ENCODE results near the gene NFATC2. TPM values are rescaled to one million over a fixed set of nuclear protein-coding genes. Genes with fewer than 3 reads are reported as not detected.

Gene NFATC2
- total RNA-seq, 1 experiment from 2014 or later: 0.34 TPM

DNA sequence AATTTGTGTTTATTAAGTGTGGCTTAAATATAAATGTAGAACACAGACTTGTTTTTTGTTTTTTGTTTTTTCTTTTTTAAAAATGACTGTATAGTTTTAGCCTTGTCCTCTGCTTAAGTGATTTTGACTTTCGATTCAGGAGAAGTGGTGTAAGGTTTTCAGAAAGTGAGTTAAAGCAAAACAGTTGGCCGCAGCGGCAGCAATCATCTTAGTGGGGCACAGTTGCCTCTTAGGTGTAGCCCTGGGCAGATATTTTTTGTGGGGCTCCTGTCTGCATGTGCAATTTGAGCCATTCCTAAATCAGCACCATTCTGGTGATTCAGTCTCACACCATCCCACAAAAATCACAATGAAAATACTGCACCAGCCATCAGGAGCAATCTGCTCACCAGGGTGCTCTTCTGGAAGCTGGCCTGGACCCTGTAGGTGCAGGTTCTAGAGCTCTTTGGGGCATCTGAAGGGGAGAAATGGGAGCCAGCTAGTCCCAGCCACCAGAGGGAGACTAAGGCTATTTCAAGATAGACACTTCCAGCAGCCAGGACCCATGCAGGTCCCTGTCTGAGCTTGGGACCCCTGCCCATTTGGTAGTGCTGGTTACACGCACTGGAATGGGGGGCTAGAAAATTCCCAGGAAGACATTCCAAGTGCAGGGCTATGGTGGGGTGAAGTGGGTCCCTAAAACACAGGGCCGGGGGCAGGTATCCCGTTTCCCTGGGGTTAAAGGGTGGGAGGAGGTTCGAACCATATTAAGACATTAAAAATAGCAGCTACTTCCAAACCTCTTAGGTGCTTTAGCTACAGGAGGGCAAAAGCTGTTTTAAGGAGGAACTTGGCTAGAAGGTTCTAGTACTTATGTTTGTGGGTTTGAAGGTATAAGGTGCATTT is 156.6 kb downstream of the NFATC2 start:
- DNase-seq (ENCODE audit: low read depth): peak; percentile 35
- in situ Hi-C loops (cut with HindIII; ENCODE audit: low pct_unique_long_range_greater_than_20kb, low sequenced_read_pairs): loop anchor here (10.0 kb wide), 1 partner anchor 209 kb away; no protein-coding TSS in a partner anchor

GRCh38 chr20:51384875-51385274 is 157.6 kb downstream of the NFATC2 start:
- DNase-seq (ENCODE audit: low read depth): no peak
- in situ Hi-C loops (cut with HindIII; ENCODE audit: low pct_unique_long_range_greater_than_20kb, low sequenced_read_pairs): loop anchor here (10.0 kb wide), 1 partner anchor 210 kb away; no protein-coding TSS in a partner anchor

GRCh38 chr20:51383891-51384510 is 158.5 kb downstream of the NFATC2 start:
- in situ Hi-C loops (cut with HindIII; ENCODE audit: low pct_unique_long_range_greater_than_20kb, low sequenced_read_pairs): loop anchor here (10.0 kb wide), 1 partner anchor 211 kb away; no protein-coding TSS in a partner anchor
- DNase-seq (ENCODE audit: low read depth): no peak

DNA sequence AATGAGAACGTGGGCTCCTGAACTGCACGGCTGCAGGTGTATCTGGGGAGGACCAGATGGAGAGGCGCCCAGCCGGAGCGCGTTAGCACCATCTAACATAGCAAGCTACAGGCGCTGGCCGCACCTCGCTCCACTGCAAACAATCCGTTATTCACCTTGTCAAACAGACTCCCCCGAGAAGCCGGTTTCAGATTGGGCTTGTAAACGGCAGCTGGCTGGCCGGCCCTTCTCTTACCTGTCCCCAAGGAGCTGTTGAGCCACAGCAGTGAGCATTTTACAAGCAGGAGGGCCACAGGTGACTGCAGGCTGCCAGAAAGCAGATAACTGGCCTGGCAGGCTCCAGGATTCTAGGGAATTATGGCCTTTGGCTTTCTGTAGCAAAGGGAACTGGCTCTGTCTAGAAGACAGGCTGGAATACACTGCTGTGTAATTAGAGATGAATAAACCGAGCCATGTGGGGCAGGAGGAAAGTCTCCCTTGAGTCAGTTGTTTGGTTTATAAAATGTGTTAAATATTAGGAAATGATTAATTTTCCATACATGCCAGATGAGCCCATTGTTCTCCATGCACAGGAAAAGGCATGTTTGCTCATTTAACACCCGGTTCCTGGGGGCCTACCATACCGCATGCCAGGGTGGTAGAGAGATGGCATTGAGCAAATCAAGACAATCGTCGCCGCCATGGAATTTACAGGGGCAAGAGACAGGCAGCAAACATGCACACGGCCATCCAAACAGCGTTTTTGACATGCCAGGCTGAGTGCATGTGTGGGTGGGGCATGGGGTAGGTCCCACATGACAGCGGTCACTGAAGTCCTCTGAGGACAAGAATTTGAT is 159.3 kb downstream of the NFATC2 start:
- no peak for DNase-seq (ENCODE audit: low read depth)
- in situ Hi-C loops (cut with HindIII; ENCODE audit: low pct_unique_long_range_greater_than_20kb, low sequenced_read_pairs): loop anchor here (10.0 kb wide), 1 partner anchor 212 kb away; no protein-coding TSS in a partner anchor

DNA sequence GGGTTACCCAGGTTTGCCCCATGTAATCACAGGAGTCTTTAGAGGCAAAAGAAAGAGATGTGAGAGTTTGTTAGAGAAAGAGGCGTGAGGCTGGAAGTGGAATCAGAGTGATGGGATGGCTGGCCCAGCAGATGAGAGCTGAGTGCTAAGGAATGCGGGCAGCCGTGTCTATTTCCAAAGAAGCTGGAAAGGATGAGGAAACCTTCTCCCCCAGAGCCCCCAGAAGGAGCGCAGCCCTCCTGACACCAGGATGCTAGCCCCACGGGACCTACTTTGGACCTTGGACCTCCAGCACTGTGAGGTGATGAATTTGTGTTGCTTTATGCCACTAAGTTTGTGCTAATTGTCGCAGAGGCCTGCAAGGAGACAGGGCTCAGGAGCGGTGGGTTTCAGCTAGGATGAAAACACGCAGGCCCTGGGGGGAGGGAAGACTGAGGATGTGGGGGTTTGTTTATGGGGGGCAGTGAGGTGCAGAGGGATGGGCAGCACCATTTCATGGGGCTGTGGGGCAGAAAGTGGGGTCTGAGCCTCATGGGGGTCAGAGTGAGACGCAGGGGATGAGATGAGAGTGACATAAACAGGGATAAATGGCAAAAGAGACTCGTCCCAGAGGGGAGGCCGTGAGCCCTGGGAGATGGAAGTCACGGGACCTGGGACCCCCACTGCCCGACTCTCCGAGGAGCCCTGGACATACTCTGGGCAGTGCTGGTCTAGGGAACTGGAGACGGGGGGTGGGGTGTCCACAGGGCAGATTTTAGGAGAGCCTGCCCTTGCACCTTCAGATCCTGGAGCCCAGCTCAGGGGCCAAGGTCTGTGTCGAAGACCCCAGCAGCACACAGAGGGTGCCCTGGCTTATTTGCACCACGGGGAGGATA is 160.2 kb downstream of the NFATC2 start:
- in situ Hi-C loops (cut with HindIII; ENCODE audit: low pct_unique_long_range_greater_than_20kb, low sequenced_read_pairs): loop anchor here (10.0 kb wide), 1 partner anchor 212 kb away; no protein-coding TSS in a partner anchor
- no peak for DNase-seq (ENCODE audit: low read depth)

DNA sequence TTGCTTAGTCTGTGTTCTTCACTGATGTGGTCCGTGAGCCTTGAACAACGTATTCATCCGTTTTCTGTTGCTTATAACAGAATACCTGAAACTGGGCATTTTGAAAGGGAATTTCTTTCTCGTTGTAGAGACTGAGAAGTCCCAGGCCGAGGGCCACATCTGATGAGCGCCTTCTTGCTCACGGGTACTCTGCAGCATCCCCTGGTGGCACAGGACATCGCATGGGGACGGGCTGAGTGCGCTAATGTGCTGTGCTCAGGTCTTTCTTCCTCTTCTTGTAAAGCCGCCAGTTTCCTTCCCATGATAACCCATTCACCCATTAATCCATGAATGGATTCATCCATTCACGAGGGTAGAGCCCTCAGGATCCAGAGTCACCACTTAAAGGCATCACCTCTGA is 161.0 kb downstream of the NFATC2 start:
- DNase-seq (ENCODE audit: low read depth): no peak
- in situ Hi-C loops (cut with HindIII; ENCODE audit: low pct_unique_long_range_greater_than_20kb, low sequenced_read_pairs): loop anchor here (10.0 kb wide), 1 partner anchor 213 kb away; no protein-coding TSS in a partner anchor

- DNase-seq (ENCODE audit: low read depth): no peak
- in situ Hi-C loops (cut with HindIII; ENCODE audit: low pct_unique_long_range_greater_than_20kb, low sequenced_read_pairs): loop anchor here (10.0 kb wide), 1 partner anchor 214 kb away; no protein-coding TSS in a partner anchor
These were observed 161.8 kb downstream of the NFATC2 start for GRCh38 chr20:51380401-51381385.

DNA sequence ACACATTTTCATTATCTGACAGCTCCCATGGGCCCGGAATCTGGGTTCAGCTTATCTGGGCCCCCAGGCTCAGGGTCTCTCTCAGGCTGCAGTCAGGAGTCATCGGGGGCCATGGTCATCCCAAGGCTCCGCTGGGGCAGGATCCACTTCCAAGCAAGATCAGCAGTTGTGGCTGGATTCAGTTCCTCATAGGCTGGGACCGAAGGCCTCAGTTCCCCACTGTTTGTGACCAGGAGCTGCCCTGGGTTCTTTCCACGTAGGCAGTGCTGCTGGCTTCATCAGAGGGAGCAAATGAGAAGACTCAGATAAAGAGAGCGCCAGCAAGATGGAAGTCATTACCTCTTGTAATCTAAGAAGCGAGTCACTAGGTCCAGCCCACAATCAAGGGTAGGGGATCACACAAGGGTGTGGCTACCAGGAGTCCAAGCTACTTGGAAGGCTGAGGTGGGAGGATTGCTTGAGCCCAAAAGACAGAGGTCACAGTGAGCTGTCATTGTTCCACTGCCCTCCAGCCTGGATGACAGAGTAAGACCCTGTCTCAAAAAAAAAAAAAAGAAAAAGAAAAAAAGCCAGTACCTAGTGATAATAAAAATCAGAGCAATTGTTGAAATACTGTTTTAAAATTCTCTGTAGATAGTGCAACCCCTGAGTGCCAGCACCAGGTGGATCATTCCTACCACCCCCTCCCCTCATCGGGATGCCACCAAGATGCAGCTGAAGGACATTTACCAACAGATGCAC is 162.7 kb downstream of the NFATC2 start:
- in situ Hi-C loops (cut with HindIII; ENCODE audit: low pct_unique_long_range_greater_than_20kb, low sequenced_read_pairs): loop anchor here (10.0 kb wide), 1 partner anchor 215 kb away; no protein-coding TSS in a partner anchor
- DNase-seq (ENCODE audit: low read depth): no peak

DNA sequence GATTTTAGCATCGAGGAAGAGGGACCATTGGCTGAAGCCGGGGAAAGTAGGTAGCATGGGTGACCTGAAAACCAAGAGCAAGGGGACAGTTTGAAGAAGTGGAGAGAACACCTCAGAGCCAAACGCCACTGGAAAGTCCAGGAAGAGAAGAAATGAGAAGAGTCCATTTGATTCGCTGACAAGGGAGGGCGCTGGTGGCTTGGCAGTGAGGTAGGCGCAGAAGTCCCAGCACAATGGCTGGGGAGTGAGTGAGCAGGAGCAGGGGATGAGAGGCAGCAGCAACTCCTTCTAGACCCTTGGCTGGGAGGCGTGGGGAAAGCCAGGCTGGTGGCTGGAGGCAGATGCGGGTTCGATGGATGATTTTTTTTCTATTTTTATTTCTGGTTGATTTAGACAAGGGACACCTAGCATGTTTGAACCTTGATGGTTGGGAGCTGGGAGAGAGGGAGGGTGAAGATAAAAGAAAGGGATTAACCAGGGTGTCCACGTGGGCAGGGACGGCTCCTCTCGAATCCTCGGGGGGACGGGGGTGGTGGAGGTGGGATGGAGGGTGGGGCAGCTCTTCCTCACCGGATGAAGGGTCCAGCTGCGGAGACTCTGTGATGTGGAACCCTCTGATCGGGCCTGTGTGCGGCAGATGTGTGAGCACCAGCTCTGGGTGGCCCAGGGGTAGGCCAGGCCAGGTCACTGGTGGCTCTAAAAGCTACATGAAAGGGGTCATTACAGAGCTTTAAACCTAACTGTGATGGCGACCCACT is 164.2 kb downstream of the NFATC2 start:
- in situ Hi-C loops (cut with HindIII; ENCODE audit: low pct_unique_long_range_greater_than_20kb, low sequenced_read_pairs): no loop called here

DNA sequence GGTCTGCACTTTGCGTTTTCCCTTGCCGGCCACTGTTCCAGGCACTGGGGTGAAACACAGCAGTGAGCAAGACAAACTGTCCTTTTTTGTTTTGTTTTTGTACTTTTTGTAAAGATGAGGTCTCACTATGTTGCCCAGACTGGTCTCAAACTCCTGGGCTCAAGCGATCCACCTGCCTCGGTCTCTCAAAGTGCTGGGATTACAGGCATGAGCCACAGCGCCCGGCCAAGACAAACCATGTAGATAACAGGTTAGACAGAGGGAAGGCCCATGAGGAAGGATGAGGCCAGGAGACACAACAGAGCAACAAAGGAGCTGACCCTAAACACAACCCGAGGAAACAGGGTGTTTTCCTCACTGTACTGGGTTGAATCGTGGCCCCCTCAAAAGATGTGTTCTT is 165.4 kb downstream of the NFATC2 start:
- in situ Hi-C loops (cut with HindIII; ENCODE audit: low pct_unique_long_range_greater_than_20kb, low sequenced_read_pairs): no loop called here
- no peak for DNase-seq (ENCODE audit: low read depth)

More for the DNA sequence above, 164.2 kb downstream of the NFATC2 start:
- DNase-seq (ENCODE audit: low read depth): no peak

- no peak for DNase-seq (ENCODE audit: low read depth)
- in situ Hi-C loops (cut with HindIII; ENCODE audit: low pct_unique_long_range_greater_than_20kb, low sequenced_read_pairs): no loop called here
These were observed 166.4 kb downstream of the NFATC2 start for GRCh38 chr20:51376111-51376510.

DNA sequence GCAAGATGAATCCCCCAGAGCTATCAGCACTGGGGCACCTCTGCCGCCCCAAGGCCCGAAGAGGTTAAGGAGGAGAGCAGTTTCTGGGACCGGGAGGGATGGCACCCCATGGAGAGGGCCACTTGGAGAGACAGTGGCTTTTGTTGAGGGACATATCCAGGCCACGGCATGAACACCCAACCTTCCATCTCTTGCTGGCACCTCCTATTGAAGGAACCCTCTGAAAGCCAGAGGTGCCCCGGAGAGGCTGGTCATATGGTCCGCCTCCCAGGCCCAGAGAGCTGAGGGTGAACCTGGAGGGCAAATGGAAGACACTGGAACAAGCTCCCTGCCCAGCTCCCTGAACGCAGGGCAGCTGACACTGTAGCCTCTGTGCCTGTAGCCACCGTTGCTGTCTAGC is 167.0 kb downstream of the NFATC2 start:
- DNase-seq (ENCODE audit: low read depth): no peak
- in situ Hi-C loops (cut with HindIII; ENCODE audit: low pct_unique_long_range_greater_than_20kb, low sequenced_read_pairs): no loop called here

- in situ Hi-C loops (cut with HindIII; ENCODE audit: low pct_unique_long_range_greater_than_20kb, low sequenced_read_pairs): no loop called here
- DNase-seq (ENCODE audit: low read depth): no peak
These were observed 167.6 kb downstream of the NFATC2 start for GRCh38 chr20:51374961-51375360.

DNA sequence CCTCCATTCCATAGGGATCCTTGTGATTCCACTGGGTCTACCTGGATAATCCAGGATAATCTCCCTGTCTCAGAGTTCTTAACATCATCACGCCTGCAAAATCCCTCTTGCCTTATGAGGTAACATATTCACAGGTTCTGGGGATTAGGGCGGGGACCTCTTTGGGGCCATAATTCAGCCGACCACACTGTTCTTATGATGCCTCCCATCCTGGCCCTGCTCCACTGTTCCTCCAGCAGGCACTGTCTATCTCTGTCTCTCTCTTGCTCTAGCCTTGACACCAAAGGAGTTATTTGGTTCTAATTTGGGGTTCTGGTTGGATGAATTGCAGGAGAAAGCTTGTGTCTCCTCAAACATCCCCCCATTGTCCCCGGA is 168.1 kb downstream of the NFATC2 start:
- DNase-seq (ENCODE audit: low read depth): no peak
- in situ Hi-C loops (cut with HindIII; ENCODE audit: low pct_unique_long_range_greater_than_20kb, low sequenced_read_pairs): no loop called here
